ENCODE results near the gene SHB.

SHB gene

GRCh38 chr9:37988602-37989001 is 80.4 kb downstream of the SHB start:
- no peak for DNase-seq (ENCODE audit: low spot score)
- TF ChIP-seq, protein P1, sequence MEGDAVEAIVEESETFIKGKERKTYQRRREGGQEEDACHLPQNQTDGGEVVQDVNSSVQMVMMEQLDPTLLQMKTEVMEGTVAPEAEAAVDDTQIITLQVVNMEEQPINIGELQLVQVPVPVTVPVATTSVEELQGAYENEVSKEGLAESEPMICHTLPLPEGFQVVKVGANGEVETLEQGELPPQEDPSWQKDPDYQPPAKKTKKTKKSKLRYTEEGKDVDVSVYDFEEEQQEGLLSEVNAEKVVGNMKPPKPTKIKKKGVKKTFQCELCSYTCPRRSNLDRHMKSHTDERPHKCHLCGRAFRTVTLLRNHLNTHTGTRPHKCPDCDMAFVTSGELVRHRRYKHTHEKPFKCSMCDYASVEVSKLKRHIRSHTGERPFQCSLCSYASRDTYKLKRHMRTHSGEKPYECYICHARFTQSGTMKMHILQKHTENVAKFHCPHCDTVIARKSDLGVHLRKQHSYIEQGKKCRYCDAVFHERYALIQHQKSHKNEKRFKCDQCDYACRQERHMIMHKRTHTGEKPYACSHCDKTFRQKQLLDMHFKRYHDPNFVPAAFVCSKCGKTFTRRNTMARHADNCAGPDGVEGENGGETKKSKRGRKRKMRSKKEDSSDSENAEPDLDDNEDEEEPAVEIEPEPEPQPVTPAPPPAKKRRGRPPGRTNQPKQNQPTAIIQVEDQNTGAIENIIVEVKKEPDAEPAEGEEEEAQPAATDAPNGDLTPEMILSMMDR (IDR thresholded peaks at IDR 0.05; ENCODE audit: extremely low read depth, missing control alignments) = no peak

- TF ChIP-seq, protein P1 (IDR thresholded peaks at IDR 0.05; ENCODE audit: extremely low read depth, missing control alignments) = no peak
- no peak for DNase-seq (ENCODE audit: low spot score)
Measured at GRCh38 chr9:37988041-37988440, 81.0 kb downstream of the SHB start.

DNA sequence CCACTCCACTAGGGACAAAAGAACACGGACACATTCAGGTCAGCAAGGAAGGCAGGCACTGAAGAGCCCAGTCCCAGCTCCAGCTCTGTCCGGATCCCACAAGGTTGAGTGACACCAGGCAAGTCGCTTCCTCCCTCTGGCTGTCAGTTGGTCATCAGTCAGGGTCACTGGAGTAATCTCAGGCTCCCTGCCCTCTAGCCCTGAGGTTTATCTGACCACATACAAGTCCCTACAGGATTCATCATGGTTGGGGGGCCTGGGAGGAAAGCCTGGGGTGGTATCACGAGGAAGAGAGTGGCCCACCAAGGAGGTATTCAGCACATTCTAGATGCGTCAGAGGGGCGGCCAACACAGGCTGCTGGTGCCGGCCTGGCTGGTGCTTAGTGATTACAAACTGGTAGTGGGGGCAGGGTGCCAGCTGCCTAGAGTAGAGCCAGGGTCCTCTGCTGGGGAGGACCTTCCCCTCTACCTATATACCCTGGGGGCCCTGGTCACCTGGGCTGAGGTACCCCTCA is 81.5 kb downstream of the SHB start:
- DNase-seq (ENCODE audit: low spot score) = no peak
- TF ChIP-seq, protein P1 (IDR thresholded peaks at IDR 0.05; ENCODE audit: extremely low read depth, missing control alignments) = no peak

- TF ChIP-seq, protein P1 (IDR thresholded peaks at IDR 0.05; ENCODE audit: extremely low read depth, missing control alignments) = no peak
- DNase-seq (ENCODE audit: low spot score) = no peak
Measured at GRCh38 chr9:37986771-37987258, 82.2 kb downstream of the SHB start.

- TF ChIP-seq, protein P1 (IDR thresholded peaks at IDR 0.05; ENCODE audit: extremely low read depth, missing control alignments) = no peak
- DNase-seq (ENCODE audit: low spot score) = no peak
Measured at GRCh38 chr9:37986001-37986400, 83.0 kb downstream of the SHB start.

DNA sequence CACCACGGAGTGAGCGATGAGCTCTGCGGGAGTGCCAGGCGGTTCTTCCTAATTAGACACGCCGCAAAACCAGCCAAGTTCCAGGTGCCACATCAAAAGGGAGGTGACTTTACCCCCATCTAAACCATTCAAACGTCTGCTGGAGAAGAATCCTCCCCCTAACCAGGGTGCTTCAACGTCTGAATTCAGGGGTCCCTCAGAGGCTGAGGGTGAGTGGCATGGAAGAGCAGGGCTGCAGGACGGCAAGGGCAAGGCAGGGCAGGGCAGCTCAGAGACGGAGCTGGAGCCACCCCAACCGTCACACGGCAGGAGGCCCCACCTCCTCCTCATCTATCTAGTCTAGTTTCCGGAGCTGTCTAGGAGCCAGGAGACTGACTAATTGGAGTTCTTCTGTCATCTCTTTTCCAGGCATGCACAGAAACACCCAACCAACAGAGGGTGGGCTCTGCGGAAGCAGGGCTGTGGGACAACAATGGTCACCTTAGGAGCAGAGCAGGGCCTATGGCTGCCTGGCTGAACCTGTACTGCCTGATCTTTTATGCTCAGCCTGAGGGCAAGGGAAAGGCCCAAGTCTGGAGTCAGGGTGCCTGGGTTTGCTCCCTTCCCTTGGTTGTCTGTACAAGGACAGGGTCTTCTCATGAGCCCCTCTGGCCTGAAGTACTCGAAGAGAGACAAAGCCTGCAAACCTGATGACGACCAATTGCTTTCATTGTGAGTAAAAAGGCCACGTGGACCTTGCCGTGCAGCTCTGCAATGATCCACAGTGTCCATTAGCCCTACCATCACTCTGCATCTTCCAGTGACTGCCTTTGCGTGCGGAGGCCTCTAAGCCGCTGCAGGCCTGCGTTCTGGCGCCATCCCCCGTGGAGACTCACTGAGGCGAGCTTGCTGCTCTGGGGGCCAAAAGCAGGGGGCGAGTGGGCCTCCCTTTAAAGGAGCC is 84.1 kb downstream of the SHB start:
- DNase-seq (ENCODE audit: low spot score) = no peak
- TF ChIP-seq, protein P1 (IDR thresholded peaks at IDR 0.05; ENCODE audit: extremely low read depth, missing control alignments) = no peak

DNA sequence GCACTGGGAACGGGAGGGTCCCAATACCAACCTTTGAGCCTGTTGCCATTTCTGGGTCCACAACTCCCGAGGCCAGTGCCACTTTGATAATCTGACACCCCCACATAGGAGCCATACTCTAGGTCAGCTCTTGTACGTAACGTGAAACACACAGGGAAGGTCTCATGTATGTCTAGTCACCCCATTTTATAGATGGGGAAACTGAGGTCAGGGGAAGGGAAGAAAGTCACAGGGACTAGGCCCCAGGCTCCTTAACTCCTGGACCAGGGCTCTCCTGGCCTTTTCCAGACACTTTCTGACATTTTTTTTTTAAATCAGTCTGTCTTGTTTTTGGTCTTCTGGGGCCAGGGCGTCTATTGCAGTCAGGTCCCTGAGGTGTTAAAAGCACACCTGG is 84.8 kb downstream of the SHB start:
- TF ChIP-seq, protein P1 (IDR thresholded peaks at IDR 0.05; ENCODE audit: extremely low read depth, missing control alignments) = no peak
- no peak for DNase-seq (ENCODE audit: low spot score)
